ENCODE measurements around the gene TRMT1L.

TRMT1L gene

GRCh38 chr1:185111873-185112272 lies 44.9 kb downstream of the TRMT1L start:
- DNase-seq = no peak

- DNase-seq = no peak
These were observed 46.6 kb downstream of the TRMT1L start for GRCh38 chr1:185110145-185110544.

- DNase-seq = no peak
These were observed 48.4 kb downstream of the TRMT1L start for GRCh38 chr1:185108321-185108720.

GRCh38 chr1:185105121-185105520 lies 51.6 kb downstream of the TRMT1L start:
- DNase-seq = no peak

GRCh38 chr1:185104083-185104482 lies 52.7 kb downstream of the TRMT1L start:
- no peak for DNase-seq

- DNase-seq = no peak
These were observed 60.2 kb downstream of the TRMT1L start for GRCh38 chr1:185096531-185096930.

- DNase-seq = no peak
These were observed 62.0 kb downstream of the TRMT1L start for GRCh38 chr1:185094761-185095160.

GRCh38 chr1:185091480-185091879 lies 65.3 kb downstream of the TRMT1L start:
- no peak for DNase-seq

GRCh38 chr1:185087746-185088145 lies 69.0 kb downstream of the TRMT1L start:
- DNase-seq = no peak

- no peak for DNase-seq
These were observed 69.7 kb downstream of the TRMT1L start for GRCh38 chr1:185087101-185087500.

GRCh38 chr1:185083818-185084217 lies 72.9 kb downstream of the TRMT1L start:
- no peak for DNase-seq

GRCh38 chr1:185080422-185080821 lies 76.3 kb downstream of the TRMT1L start:
- DNase-seq = no peak

- no peak for DNase-seq
These were observed 79.4 kb downstream of the TRMT1L start for GRCh38 chr1:185077374-185077773.

GRCh38 chr1:185075476-185075875 lies 81.3 kb downstream of the TRMT1L start:
- DNase-seq = no peak

GRCh38 chr1:185074307-185074706 lies 82.4 kb downstream of the TRMT1L start:
- DNase-seq = no peak

GRCh38 chr1:185073725-185074124 lies 83.0 kb downstream of the TRMT1L start:
- no peak for DNase-seq

- DNase-seq = no peak
These were observed 86.7 kb downstream of the TRMT1L start for GRCh38 chr1:185070051-185070450.

GRCh38 chr1:185069202-185069772 lies 87.5 kb downstream of the TRMT1L start:
- DNase-seq = no peak

- no peak for DNase-seq
These were observed 88.4 kb downstream of the TRMT1L start for GRCh38 chr1:185068341-185068740.
